ENCODE results near the gene GUCA1A.
"Not testable (repeated sequence)": the region's sequence is repeated elsewhere in the genome, so short reads cannot be mapped to it uniquely, and the experiment has no call there.

The GUCA1A gene

GRCh38 chr6:42190554-42191183, 17.5 kb downstream of the GUCA1A start (continued):
- TF ChIP-seq TSHZ2 (CRISPR knock-in tag; IDR thresholded peaks at IDR 0.05) (peak; percentile 43; the same call in 1 of the 2 replicates), ESRRG (CRISPR knock-in tag; IDR thresholded peaks at IDR 0.05) (no peak), ZNF8 (CRISPR knock-in tag; IDR thresholded peaks at IDR 0.05) (no peak; the same call in 1 of the 2 replicates), GLIS3 (CRISPR knock-in tag; IDR thresholded peaks at IDR 0.05) (no peak), PPARA (CRISPR knock-in tag; IDR thresholded peaks at IDR 0.05; ENCODE audit: borderline replicate concordance) (no peak), ISL1 (CRISPR knock-in tag; IDR thresholded peaks at IDR 0.05) (peak; percentile 96), BACH2 (CRISPR knock-in tag; IDR thresholded peaks at IDR 0.05; ENCODE audit: borderline replicate concordance) (no peak), TCF4 (CRISPR knock-in tag; IDR thresholded peaks at IDR 0.05; ENCODE audit: borderline replicate concordance) (no peak; the same call in 1 of the 2 replicates)
- TF ChIP-seq, protein P1, sequence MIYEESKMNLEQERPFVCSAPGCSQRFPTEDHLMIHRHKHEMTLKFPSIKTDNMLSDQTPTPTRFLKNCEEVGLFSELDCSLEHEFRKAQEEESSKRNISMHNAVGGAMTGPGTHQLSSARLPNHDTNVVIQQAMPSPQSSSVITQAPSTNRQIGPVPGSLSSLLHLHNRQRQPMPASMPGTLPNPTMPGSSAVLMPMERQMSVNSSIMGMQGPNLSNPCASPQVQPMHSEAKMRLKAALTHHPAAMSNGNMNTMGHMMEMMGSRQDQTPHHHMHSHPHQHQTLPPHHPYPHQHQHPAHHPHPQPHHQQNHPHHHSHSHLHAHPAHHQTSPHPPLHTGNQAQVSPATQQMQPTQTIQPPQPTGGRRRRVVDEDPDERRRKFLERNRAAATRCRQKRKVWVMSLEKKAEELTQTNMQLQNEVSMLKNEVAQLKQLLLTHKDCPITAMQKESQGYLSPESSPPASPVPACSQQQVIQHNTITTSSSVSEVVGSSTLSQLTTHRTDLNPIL (CRISPR knock-in tag; IDR thresholded peaks at IDR 0.05; ENCODE audit: low read depth), result peak; percentile 92
- TF ChIP-seq, protein P2, sequence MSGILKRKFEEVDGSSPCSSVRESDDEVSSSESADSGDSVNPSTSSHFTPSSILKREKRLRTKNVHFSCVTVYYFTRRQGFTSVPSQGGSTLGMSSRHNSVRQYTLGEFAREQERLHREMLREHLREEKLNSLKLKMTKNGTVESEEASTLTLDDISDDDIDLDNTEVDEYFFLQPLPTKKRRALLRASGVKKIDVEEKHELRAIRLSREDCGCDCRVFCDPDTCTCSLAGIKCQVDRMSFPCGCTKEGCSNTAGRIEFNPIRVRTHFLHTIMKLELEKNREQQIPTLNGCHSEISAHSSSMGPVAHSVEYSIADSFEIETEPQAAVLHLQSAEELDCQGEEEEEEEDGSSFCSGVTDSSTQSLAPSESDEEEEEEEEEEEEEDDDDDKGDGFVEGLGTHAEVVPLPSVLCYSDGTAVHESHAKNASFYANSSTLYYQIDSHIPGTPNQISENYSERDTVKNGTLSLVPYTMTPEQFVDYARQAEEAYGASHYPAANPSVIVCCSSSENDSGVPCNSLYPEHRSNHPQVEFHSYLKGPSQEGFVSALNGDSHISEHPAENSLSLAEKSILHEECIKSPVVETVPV (CRISPR knock-in tag; IDR thresholded peaks at IDR 0.05), result no peak

GRCh38 chr6:42192385-42192784, 19.2 kb downstream of the GUCA1A start:
- 0 out of 2 replicates have a peak, but pooled peaks have one; percentile 34 for TF ChIP-seq ZFP3 (CRISPR knock-in tag; IDR thresholded peaks at IDR 0.05)
- ATAC-seq, result not testable (repeated sequence)

GRCh38 chr6:42193491-42193894, 20.3 kb downstream of the GUCA1A start:
- TF ChIP-seq ZFP3 (CRISPR knock-in tag; IDR thresholded peaks at IDR 0.05), result peak; percentile 52; the same call in 1 of the 2 replicates
- TF ChIP-seq TOX (CRISPR knock-in tag; IDR thresholded peaks at IDR 0.05; ENCODE audit: borderline replicate concordance), result no peak
- TF ChIP-seq RARB (CRISPR knock-in tag; IDR thresholded peaks at IDR 0.05), result no peak
- TF ChIP-seq ISL1 (CRISPR knock-in tag; IDR thresholded peaks at IDR 0.05), result peak; percentile 93; the same call in 1 of the 2 replicates
- ATAC-seq, result peak; percentile 41

- peak; percentile 10; the same call in 2 of the 3 replicates for ATAC-seq
- TF ChIP-seq ZC3H10 (CRISPR knock-in tag; IDR thresholded peaks at IDR 0.05) (no peak), CSDC2 (CRISPR knock-in tag; IDR thresholded peaks at IDR 0.05) (0 out of 2 replicates have a peak, but pooled peaks have one; percentile 11)
Measured at GRCh38 chr6:42194056-42194455, 20.9 kb downstream of the GUCA1A start.

- ATAC-seq, result no peak
- TF ChIP-seq PPARA (CRISPR knock-in tag; IDR thresholded peaks at IDR 0.05; ENCODE audit: borderline replicate concordance) (no peak), OSR1 (CRISPR knock-in tag; IDR thresholded peaks at IDR 0.05) (no peak), GLIS3 (CRISPR knock-in tag; IDR thresholded peaks at IDR 0.05) (no peak), TSHZ2 (CRISPR knock-in tag; IDR thresholded peaks at IDR 0.05) (no peak), BACH2 (CRISPR knock-in tag; IDR thresholded peaks at IDR 0.05; ENCODE audit: borderline replicate concordance) (no peak), CSDC2 (CRISPR knock-in tag; IDR thresholded peaks at IDR 0.05) (no peak), ZFP30 (CRISPR knock-in tag; IDR thresholded peaks at IDR 0.05) (no peak), ZNF565 (CRISPR knock-in tag; conservative IDR thresholded peaks at IDR 0.05; ENCODE audit: low read depth) (no peak), ISL1 (CRISPR knock-in tag; IDR thresholded peaks at IDR 0.05) (no peak)
- TF ChIP-seq, protein P2 (CRISPR knock-in tag; IDR thresholded peaks at IDR 0.05), result no peak
- TF ChIP-seq, protein P3, sequence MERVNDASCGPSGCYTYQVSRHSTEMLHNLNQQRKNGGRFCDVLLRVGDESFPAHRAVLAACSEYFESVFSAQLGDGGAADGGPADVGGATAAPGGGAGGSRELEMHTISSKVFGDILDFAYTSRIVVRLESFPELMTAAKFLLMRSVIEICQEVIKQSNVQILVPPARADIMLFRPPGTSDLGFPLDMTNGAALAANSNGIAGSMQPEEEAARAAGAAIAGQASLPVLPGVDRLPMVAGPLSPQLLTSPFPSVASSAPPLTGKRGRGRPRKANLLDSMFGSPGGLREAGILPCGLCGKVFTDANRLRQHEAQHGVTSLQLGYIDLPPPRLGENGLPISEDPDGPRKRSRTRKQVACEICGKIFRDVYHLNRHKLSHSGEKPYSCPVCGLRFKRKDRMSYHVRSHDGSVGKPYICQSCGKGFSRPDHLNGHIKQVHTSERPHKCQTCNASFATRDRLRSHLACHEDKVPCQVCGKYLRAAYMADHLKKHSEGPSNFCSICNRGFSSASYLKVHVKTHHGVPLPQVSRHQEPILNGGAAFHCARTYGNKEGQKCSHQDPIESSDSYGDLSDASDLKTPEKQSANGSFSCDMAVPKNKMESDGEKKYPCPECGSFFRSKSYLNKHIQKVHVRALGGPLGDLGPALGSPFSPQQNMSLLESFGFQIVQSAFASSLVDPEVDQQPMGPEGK (CRISPR knock-in tag; IDR thresholded peaks at IDR 0.05; ENCODE audit: borderline replicate concordance), result no peak
Measured at GRCh38 chr6:42195415-42195814, 22.3 kb downstream of the GUCA1A start.

Data from SK-N-SH treated with all-trans-retinoic acid at 6 μM for 48 hours (cell line).